HG03135 (cell line): ENCODE measurements around the gene GALT.
"Not testable (repeated sequence)": the region's sequence is repeated elsewhere in the genome, so short reads cannot be mapped to it uniquely, and the experiment has no call there.

Experiments
- ATAC-seq: cut with Tn5 transposase; IDR thresholded peaks from one replicate; pipeline ENCODE4 v1.9.1; 2021; ENCODE audit warnings: mild to moderate bottlenecking, moderate library complexity; ENCODE audit not compliant: unreplicated experiment

Gene GALT

GRCh38 chr9:34625186-34625486, 21.3 kb upstream of the GALT start:
- no peak for ATAC-seq

GRCh38 chr9:34627716-34628655, 18.5 kb upstream of the GALT start:
- no peak for ATAC-seq

GRCh38 chr9:34628656-34629490, 17.6 kb upstream of the GALT start, which contains the start of gene ARID3C:
TSS of gene ARID3C (minus strand) at chr9:34629066. CDS start at chr9:34628014, 1,052 bp downstream.
- no peak for ATAC-seq

GRCh38 chr9:34629491-34629808, 17.0 kb upstream of the GALT start:
- no peak for ATAC-seq

DNA sequence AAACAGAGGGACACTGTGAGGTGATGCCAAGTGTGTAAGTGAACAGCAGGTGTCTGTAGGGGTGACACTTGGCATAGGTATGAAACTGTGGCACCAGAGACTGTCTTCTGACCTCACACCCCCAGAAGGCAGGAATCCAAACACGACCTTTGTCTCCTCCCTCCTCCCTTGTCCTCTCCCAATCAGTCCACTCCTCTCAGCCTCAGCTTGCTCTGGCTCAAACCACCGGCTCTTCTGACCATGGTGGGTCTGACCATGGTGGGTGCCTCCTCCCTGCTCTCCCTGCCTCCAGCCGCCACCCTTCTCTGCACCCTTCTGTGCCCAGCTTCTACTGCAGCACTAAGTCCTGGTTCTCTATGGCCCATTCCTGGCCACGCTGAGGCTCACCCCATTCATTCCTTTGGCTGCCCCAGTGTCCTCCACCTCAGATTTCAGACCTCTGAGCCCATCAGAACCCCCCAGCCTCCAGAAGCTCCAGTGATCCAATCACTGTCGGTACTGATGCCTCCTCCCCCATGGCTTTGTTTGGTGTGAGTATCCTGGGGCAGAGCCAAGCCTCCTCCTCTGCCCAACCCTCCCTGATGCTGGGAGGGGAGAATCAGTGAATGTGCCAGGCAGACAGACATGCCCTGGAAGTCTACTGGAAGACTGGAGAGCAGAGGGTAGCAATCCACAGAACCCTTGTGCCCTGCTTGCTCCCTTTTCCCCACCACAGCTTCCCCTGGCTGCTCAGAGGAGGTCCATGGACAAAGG, 15.9 kb upstream of the GALT start:
- no peak for ATAC-seq

DNA sequence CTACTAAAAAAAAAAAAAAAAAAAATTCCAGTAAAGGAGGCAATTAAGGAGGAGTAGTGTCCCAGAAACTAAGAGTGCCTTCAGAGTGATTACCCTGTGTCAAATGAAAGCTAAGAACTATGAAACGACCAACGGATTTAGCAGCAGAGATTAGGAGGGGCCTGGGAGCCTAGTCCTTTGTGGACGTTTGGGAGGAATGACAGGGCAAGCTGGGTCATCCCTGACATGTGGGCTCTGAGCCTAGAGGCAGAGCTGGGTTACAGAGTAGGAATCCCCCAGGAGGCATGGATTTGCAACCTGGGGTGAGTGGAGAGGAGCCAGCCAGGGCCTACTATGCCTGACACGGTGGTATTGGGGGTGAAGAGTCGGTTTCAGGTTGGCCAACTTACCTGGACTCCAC, 13.3 kb upstream of the GALT start:
- no peak for ATAC-seq

- ATAC-seq: no peak
These were observed 12.5 kb upstream of the GALT start for GRCh38 chr9:34633851-34634550.

GRCh38 chr9:34634551-34635248, 11.8 kb upstream of the GALT start:
- no peak for ATAC-seq

- no peak for ATAC-seq
These were observed 10.9 kb upstream of the GALT start for GRCh38 chr9:34635556-34635955.

DNA sequence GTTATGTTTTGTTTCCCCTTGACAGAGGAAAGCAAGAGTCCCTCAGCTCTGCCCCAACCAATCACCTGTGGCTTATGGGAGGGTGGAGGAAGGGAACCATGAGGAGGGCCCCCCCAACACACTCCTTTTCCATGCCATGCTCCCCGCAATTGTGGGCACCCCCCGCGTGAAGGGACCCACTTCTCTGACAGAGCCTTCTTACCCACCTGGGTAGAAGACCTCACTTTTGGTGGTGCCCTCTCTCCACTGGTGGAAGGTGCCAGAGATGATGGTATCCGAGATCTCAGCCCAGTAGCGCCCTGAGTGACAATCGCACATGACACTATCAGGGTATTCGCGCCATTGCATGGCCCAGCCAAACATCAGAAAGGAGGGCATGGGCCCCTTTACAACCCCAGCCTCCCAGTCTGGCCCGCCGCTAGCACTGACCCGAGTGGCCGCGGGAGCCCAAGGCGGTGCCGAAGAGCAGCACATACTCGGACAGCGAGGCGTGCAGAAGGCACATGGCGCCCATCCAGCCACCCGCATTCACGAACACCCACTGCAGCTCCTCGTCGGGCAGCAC, 9.6 kb upstream of the GALT start:
- no peak for ATAC-seq

DNA sequence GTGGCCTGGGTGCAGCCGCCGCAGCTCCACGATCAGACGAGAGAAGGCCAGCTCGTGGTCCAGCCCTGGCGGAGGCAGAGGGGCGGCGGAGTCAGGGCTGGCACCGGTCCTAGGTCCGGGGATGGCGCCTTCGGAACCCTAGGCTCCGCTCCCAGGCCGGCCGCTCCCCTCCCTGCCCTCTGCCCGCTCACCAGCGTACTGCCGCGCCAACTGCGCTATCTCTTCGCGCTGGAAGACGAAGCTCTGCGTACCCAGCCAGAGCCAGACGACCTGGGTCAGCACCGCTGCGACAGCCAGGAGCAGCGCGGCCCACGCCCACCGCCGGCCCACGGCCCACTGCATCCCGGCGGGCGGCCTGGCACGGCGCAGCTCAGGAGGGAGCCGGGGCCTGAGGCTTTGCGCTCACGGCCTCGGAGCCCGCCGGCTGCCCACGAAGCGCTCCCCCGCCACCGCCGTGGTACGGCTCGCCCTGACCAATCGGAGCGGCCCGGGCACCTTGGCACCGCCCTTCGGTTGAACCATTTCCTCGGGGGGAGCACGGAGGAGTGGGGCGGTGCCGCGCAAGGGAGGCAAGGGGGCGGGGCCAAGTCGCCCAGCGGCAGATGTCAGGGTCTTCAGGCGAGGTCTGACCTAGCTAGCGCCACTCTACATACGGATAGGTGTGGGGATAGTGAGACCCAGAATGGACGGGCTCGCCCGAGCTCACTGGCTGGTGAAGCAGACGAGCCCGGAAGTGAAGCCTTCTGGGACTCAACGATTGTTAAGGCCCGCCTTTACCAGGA, 8.9 kb upstream of the GALT start, which contains the start of gene SIGMAR1:
SIGMAR1 (minus strand) TSS at position 432 of the 782 bp plus-strand sequence; CDS start at position 342, 90 bp downstream.
- ATAC-seq: peak; percentile 86

DNA sequence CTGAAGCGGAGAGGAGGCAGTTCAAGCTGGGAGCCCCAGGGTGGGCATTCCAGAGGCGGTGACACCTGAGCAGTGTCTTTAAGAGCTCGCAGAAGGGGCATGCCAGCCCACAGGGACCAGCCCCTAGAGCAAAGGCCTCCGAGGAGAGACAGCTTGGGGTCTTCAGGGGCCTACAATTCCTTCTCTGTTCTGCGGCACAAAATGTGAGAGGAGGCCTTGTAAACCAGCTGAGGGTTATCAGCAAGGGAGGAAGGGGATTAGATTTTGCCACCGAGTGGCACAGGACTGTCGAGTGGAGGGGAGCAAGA, 8.4 kb upstream of the GALT start:
- no peak for ATAC-seq

DNA sequence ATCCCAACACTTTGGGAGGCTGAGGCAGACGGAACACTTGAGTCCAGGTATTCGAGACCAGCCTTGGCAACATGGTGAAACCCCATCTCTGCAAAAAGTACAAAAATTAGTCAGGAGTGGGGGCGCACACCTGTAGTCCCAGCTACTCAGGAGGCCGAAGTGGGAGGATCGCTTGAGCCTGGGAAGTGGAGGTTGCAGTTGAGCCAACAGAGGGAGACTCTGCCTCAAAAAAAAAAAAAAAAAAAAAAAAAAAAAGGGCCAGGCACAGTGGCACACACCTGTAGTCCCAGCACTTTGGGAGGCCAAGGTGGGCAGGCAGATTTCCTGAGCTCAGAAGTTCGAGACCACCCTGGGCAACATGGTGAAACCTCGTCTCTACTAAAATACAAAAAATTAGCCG, 7.2 kb upstream of the GALT start:
- ATAC-seq: not testable (repeated sequence)

DNA sequence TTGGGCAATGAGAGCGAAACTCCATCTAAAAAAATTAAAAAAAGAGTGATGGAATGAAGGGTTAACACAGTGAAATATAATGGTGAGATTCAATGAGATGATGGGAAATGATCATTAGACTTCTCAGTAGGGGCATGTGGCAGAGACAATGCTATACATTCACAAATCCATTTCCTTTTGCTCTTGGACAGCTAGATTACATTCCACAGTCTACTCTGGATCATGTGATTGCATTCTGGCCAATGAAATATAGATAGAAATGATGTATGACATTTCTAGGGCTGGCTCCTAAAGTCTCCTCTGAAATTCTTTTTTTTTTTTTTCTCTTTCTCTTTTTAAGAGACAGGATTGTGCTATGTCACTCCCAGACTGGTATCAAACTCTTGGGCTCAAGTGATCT, 3.8 kb upstream of the GALT start:
- ATAC-seq: no peak

- no peak for ATAC-seq
These were observed 1.6 kb upstream of the GALT start for GRCh38 chr9:34644766-34645314.

GRCh38 chr9:34647084-34647403, 569 bp downstream of the GALT start:
- ATAC-seq: no peak

DNA sequence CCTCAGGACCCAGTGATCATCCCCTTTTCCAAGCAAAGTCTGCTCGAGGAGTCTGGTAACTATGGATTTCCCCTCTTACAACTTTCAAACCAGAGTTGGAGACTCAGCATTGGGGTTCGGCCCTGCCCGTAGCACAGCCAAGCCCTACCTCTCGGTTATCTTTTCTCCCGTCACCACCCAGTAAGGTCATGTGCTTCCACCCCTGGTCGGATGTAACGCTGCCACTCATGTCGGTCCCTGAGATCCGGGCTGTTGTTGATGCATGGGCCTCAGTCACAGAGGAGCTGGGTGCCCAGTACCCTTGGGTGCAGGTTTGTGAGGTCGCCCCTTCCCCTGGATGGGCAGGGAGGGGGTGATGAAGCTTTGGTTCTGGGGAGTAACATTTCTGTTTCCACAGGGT, 1.2 kb downstream of the GALT start:
- ATAC-seq: no peak

GRCh38 chr9:34648673-34649072, 2.2 kb downstream of the GALT start:
- ATAC-seq: no peak

GRCh38 chr9:34650816-34651215, 4.3 kb downstream of the GALT start:
- ATAC-seq: no peak
